A549 treated with ZK216348 at 1 μM for 4 hours (cell line): ENCODE data around the gene GXYLT1. TPM values are rescaled to one million over a fixed set of nuclear protein-coding genes. Genes with fewer than 3 reads are reported as not detected.

ENCODE experiments used
- total RNA-seq: library from RNA; stranded (reverse); fragments of 200-300 nt; extraction: Qiagen RNA extraction; gene quantifications from 5 replicates; pipeline ENCODE4 v1.2.3, GENCODE V29; 2022; ENCODE audit warnings: low read depth

The GXYLT1 gene, protein sequence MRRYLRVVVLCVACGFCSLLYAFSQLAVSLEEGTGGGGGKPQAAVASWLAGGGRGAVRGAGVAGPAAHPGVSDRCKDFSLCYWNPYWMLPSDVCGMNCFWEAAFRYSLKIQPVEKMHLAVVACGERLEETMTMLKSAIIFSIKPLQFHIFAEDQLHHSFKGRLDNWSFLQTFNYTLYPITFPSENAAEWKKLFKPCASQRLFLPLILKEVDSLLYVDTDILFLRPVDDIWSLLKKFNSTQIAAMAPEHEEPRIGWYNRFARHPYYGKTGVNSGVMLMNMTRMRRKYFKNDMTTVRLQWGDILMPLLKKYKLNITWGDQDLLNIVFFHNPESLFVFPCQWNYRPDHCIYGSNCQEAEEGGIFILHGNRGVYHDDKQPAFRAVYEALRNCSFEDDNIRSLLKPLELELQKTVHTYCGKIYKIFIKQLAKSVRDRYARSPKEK
- total RNA-seq = 7.2 to 16.9 TPM (median 14.7 TPM) in 5 replicates

GRCh38 chr12:42144408-42145196 lies at the start of gene GXYLT1:
TSS of gene GXYLT1 (minus strand) at chr12:42144874. CDS start at chr12:42144646, 228 bp downstream.

Other genes starting within 250 kb of the GXYLT1 start
- 21.3 to 33.3 TPM (median 24.2 TPM) in 5 replicates for gene YAF2, start 93.4 kb upstream of the GXYLT1 start, total RNA-seq
- gene ZCRB1, start 181.2 kb upstream of the GXYLT1 start, total RNA-seq = 54.7 to 79.0 TPM (median 59.2 TPM) in 5 replicates
- 52.3 to 85.8 TPM (median 52.8 TPM) in 5 replicates for gene PPHLN1, start 181.3 kb upstream of the GXYLT1 start, total RNA-seq